GM12865 (cell line): ENCODE results near the gene ATPAF2.

Experiments used
- DNase-seq: peaks from one replicate; pipeline ENCODE4 v3.0.0; 2010; ENCODE audit warnings: low read depth
- H3K4me3 ChIP-seq: 2 replicates; pipeline ENCODE4 v1.5.1; 2011; ENCODE audit warnings: mild to moderate bottlenecking, low read depth, low read length, control low read depth
- CTCF ChIP-seq: IDR thresholded peaks from 2 replicates; pipeline ENCODE4 v1.5.1; 2011; ENCODE audit warnings: low read length, control low read depth, low read depth, inconsistent platforms; ENCODE audit not compliant: insufficient read depth; ENCODE audit errors: missing control alignments

ATPAF2 gene

GRCh38 chr17:17982801-17983200 is 56.2 kb downstream of the ATPAF2 start:
- no peak for DNase-seq
- no peak for TF ChIP-seq CTCF
- H3K4me3 ChIP-seq, result no peak overlapping the region

- no peak overlapping the region for H3K4me3 ChIP-seq
- no peak for TF ChIP-seq CTCF
- DNase-seq, result no peak
These were observed 57.6 kb downstream of the ATPAF2 start for GRCh38 chr17:17981330-17981729.

GRCh38 chr17:17979778-17980177 is 59.2 kb downstream of the ATPAF2 start:
- TF ChIP-seq CTCF, result no peak
- no peak overlapping the region for H3K4me3 ChIP-seq
- no peak for DNase-seq

- TF ChIP-seq CTCF, result no peak
- DNase-seq, result no peak
- H3K4me3 ChIP-seq, result no peak overlapping the region
These were observed 60.2 kb downstream of the ATPAF2 start for GRCh38 chr17:17978481-17979424.

- H3K4me3 ChIP-seq, result no peak overlapping the region
- DNase-seq, result no peak
- TF ChIP-seq CTCF, result no peak
These were observed 61.9 kb downstream of the ATPAF2 start for GRCh38 chr17:17976931-17977570.

- no peak for TF ChIP-seq CTCF
- no peak overlapping the region for H3K4me3 ChIP-seq
- DNase-seq, result no peak
These were observed 63.5 kb downstream of the ATPAF2 start for GRCh38 chr17:17975436-17975835.

- no peak for DNase-seq
These were observed 66.1 kb downstream of the ATPAF2 start for GRCh38 chr17:17972952-17973254.

More at GRCh38 chr17:17972952-17973254, 66.1 kb downstream of the ATPAF2 start:
- no peak for TF ChIP-seq CTCF
- peak overlapping the region; percentile 61 for H3K4me3 ChIP-seq
